SK-N-SH treated with all-trans-retinoic acid at 6 μM for 48 hours (cell line): Measurements from ENCODE around the gene NRDE2.

Experiments used
- ATAC-seq: fragments of 200-7000 bp; cut with Tn5 transposase; 3 replicates; pipeline ENCODE4 v1.9.1; 2020; ENCODE audit warnings: mild to moderate bottlenecking, moderate library complexity
- ARNTL ChIP-seq: fragments of 450-650 bp; formaldehyde crosslinking; IDR thresholded peaks from 2 replicates; pipeline ENCODE4 v1.5.0; 2020; ENCODE audit warnings: low read depth, mild to moderate bottlenecking, moderate library complexity, borderline replicate concordance
- BACH2 ChIP-seq: fragments of 250-450 bp; sonication (Bioruptor Pico); IDR thresholded peaks from 2 replicates; pipeline ENCODE4 v1.9.0; 2021; ENCODE audit warnings: mild to moderate bottlenecking, borderline replicate concordance
- CREB5 ChIP-seq: fragments of 250-450 bp; sonication (Bioruptor Pico); IDR thresholded peaks from 2 replicates; pipeline ENCODE4 v1.5.1; 2020; ENCODE audit warnings: low read depth, mild to moderate bottlenecking, moderate library complexity
- CSDC2 ChIP-seq: fragments of 250-450 bp; sonication (Bioruptor Pico); IDR thresholded peaks from 2 replicates; pipeline ENCODE4 v1.5.0; 2020; ENCODE audit warnings: mild to moderate bottlenecking, moderate library complexity
- CSRNP3 ChIP-seq: fragments of 250-450 bp; sonication (Bioruptor Pico); IDR thresholded peaks from 2 replicates; pipeline ENCODE4 v1.5.1; 2021; ENCODE audit warnings: mild to moderate bottlenecking, moderate library complexity
- ESRRG ChIP-seq: fragments of 250-450 bp; sonication (Bioruptor Pico); IDR thresholded peaks from 2 replicates; pipeline ENCODE4 v1.6.1; 2021; ENCODE audit warnings: mild to moderate bottlenecking
- GLIS3 ChIP-seq: fragments of 250-450 bp; sonication (Bioruptor Pico); IDR thresholded peaks from 2 replicates; pipeline ENCODE4 v1.5.0; 2020; ENCODE audit warnings: mild to moderate bottlenecking, moderate library complexity
- ISL1 ChIP-seq: fragments of 250-450 bp; sonication (Bioruptor Pico); IDR thresholded peaks from 2 replicates; pipeline ENCODE4 v2.1.2; 2022; ENCODE audit warnings: mild to moderate bottlenecking, moderate library complexity
- OSR1 ChIP-seq: fragments of 250-450 bp; sonication (Bioruptor Pico); IDR thresholded peaks from 2 replicates; pipeline ENCODE4 v1.8.0; 2022; ENCODE audit warnings: moderate library complexity, mild to moderate bottlenecking, inconsistent platforms
- PATZ1 ChIP-seq: fragments of 250-450 bp; sonication (Bioruptor Pico); IDR thresholded peaks from 2 replicates; pipeline ENCODE4 v1.8.0; 2020; ENCODE audit warnings: mild to moderate bottlenecking, moderate library complexity, borderline replicate concordance
- POU6F1 ChIP-seq: fragments of 250-450 bp; sonication (Bioruptor Pico); IDR thresholded peaks from 2 replicates; pipeline ENCODE4 v1.8.0; 2021; ENCODE audit warnings: low read depth, mild to moderate bottlenecking, moderate library complexity, borderline replicate concordance
- PPARA ChIP-seq: fragments of 250-450 bp; sonication (Bioruptor Pico); IDR thresholded peaks from 2 replicates; pipeline ENCODE4 v1.5.0; 2020; ENCODE audit warnings: mild to moderate bottlenecking, borderline replicate concordance
- RARB ChIP-seq: fragments of 250-450 bp; sonication (Bioruptor Pico); IDR thresholded peaks from 2 replicates; pipeline ENCODE4 v1.8.0; 2021; ENCODE audit warnings: mild to moderate bottlenecking, moderate library complexity
- SNAI2 ChIP-seq: fragments of 250-450 bp; sonication (Bioruptor Pico); IDR thresholded peaks from 2 replicates; pipeline ENCODE4 v1.5.0; 2020; ENCODE audit warnings: mild to moderate bottlenecking, moderate library complexity
- TCF4 ChIP-seq: fragments of 250-450 bp; sonication (Bioruptor Pico); IDR thresholded peaks from 2 replicates; pipeline ENCODE4 v1.8.0; 2021; ENCODE audit warnings: mild to moderate bottlenecking, moderate library complexity, borderline replicate concordance
- TSHZ2 ChIP-seq: fragments of 250-450 bp; sonication (Bioruptor Pico); IDR thresholded peaks from 2 replicates; pipeline ENCODE4 v1.5.0; 2020; ENCODE audit warnings: mild to moderate bottlenecking, moderate library complexity
- ZC3H10 ChIP-seq: fragments of 250-450 bp; sonication (Bioruptor Pico); IDR thresholded peaks from 2 replicates; pipeline ENCODE4 v1.5.1; 2021; ENCODE audit warnings: mild to moderate bottlenecking, moderate library complexity
- ZFP3 ChIP-seq: fragments of 250-450 bp; sonication (Bioruptor Pico); IDR thresholded peaks from 2 replicates; pipeline ENCODE4 v1.5.0; 2020; ENCODE audit warnings: mild to moderate bottlenecking, moderate library complexity
- ZFP30 ChIP-seq: fragments of 450-650 bp; formaldehyde crosslinking; IDR thresholded peaks from 2 replicates; pipeline ENCODE4 v1.5.0; 2022; ENCODE audit warnings: mild to moderate bottlenecking, moderate library complexity
- ZNF565 ChIP-seq: fragments of 450-650 bp; formaldehyde crosslinking; conservative IDR thresholded peaks from 2 replicates; pipeline ENCODE4 v1.5.0; 2020; ENCODE audit warnings: low read depth, mild to moderate bottlenecking, moderate library complexity
- ZNF70 ChIP-seq: fragments of 450-650 bp; formaldehyde crosslinking; IDR thresholded peaks from 2 replicates; pipeline ENCODE4 v1.5.0; 2020; ENCODE audit warnings: mild to moderate bottlenecking, moderate library complexity

Gene NRDE2

GRCh38 chr14:90273532-90273931, 58.2 kb downstream of the NRDE2 start:
- no peak for ATAC-seq

GRCh38 chr14:90272523-90272922, 59.2 kb downstream of the NRDE2 start:
- TF ChIP-seq ZC3H10 (CRISPR knock-in tag) (no peak), SNAI2 (CRISPR knock-in tag) (no peak), GLIS3 (no peak), ZNF565 (CRISPR knock-in tag) (no peak), RARB (CRISPR knock-in tag) (no peak), PPARA (no peak), TCF4 (CRISPR knock-in tag) (no peak), ESRRG (CRISPR knock-in tag) (no peak), CSRNP3 (CRISPR knock-in tag) (no peak), BACH2 (no peak)

More at GRCh38 chr14:90273532-90273931, 58.2 kb downstream of the NRDE2 start:
- no peak for TF ChIP-seq RARB (CRISPR knock-in tag)
- TF ChIP-seq CREB5 (CRISPR knock-in tag) = no peak
- TF ChIP-seq ZFP30 (CRISPR knock-in tag) = no peak
- TF ChIP-seq ARNTL (CRISPR knock-in tag) = no peak
- no peak for TF ChIP-seq ESRRG (CRISPR knock-in tag)
- no peak for TF ChIP-seq POU6F1 (CRISPR knock-in tag)
- TF ChIP-seq TSHZ2 (CRISPR knock-in tag) = no peak
- no peak for TF ChIP-seq SNAI2 (CRISPR knock-in tag)
- TF ChIP-seq CSDC2 (CRISPR knock-in tag) = no peak
- TF ChIP-seq ZNF70 = no peak
- no peak for TF ChIP-seq CSRNP3 (CRISPR knock-in tag)
- TF ChIP-seq TCF4 (CRISPR knock-in tag) = no peak
- TF ChIP-seq GLIS3 = no peak
- TF ChIP-seq ZNF565 (CRISPR knock-in tag) = no peak
- TF ChIP-seq PATZ1 (CRISPR knock-in tag) = no peak
- no peak for TF ChIP-seq ZC3H10 (CRISPR knock-in tag)
- TF ChIP-seq BACH2 = no peak
- TF ChIP-seq ISL1 (CRISPR knock-in tag) = no peak
- no peak for TF ChIP-seq OSR1
- no peak for TF ChIP-seq ZFP3 (CRISPR knock-in tag)

More at GRCh38 chr14:90272523-90272922, 59.2 kb downstream of the NRDE2 start:
- no peak for ATAC-seq
